Liver (tissue), 9 donors: ENCODE results near the gene PTMS. TPM values are rescaled to one million over a fixed set of nuclear protein-coding genes. Genes with fewer than 3 reads are reported as not detected.

Source experiments
- DNase-seq: peaks from one replicate; pipeline ENCODE4 v3.0.0-alpha.2; 2017; ENCODE audit warnings: low spot score
- H3K27ac ChIP-seq, 2 donors: one replicate each; pipeline ENCODE4 v1.7.0; 2013; ENCODE audit warnings: inconsistent platforms in 2 of 2, low read length in 2 of 2, control low read depth in 1 of 2, low read depth in 1 of 2, mild to moderate bottlenecking in 1 of 2
- H3K27me3 ChIP-seq, 4 donors: one replicate each; pipeline versions ENCODE4 v1.6.1 to v1.7.0; 2013; ENCODE audit warnings: low read length in 3 of 4, inconsistent platforms in 1 of 4, mild to moderate bottlenecking in 1 of 4, moderate library complexity in 1 of 4; ENCODE audit not compliant: control insufficient read depth in 4 of 4, insufficient read depth in 4 of 4
- H3K36me3 ChIP-seq, 4 donors: one replicate each; pipeline versions ENCODE4 v1.6.1 to v1.7.0; 2013; ENCODE audit warnings: low read length in 3 of 4, mild to moderate bottlenecking in 3 of 4, low read depth in 1 of 4, moderate library complexity in 1 of 4; ENCODE audit not compliant: control insufficient read depth in 4 of 4, insufficient read depth in 3 of 4
- H3K4me1 ChIP-seq, 4 donors: one replicate each; pipeline versions ENCODE4 v1.6.1 to v1.7.0; 2013; ENCODE audit warnings: low read length in 3 of 4, mild to moderate bottlenecking in 3 of 4, moderate library complexity in 1 of 4; ENCODE audit not compliant: control insufficient read depth in 4 of 4, insufficient read depth in 4 of 4
- H3K4me3 ChIP-seq, 3 donors: one replicate each; pipeline versions ENCODE4 v1.6.1 to v1.7.0; 2013; ENCODE audit warnings: low read length in 3 of 3, control low read depth in 1 of 3, low read depth in 1 of 3, mild to moderate bottlenecking in 1 of 3
- H3K9ac ChIP-seq, 2 donors: one replicate each; pipeline ENCODE4 v1.7.0; 2013; ENCODE audit warnings: low read length in 2 of 2, mild to moderate bottlenecking in 2 of 2, moderate library complexity in 2 of 2, control low read depth in 1 of 2, low read depth in 1 of 2
- H3K9me3 ChIP-seq, 4 donors: one replicate each; pipeline versions ENCODE4 v1.6.1 to v1.7.0; 2013; ENCODE audit warnings: low read length in 3 of 4; ENCODE audit not compliant: control insufficient read depth in 4 of 4
- ATF3 ChIP-seq: IDR thresholded peaks from 2 replicates; pipeline ENCODE4 v1.6.1; 2016; ENCODE audit warnings: antibody characterized with exemption
- CTCF ChIP-seq: fragments of 150-350 bp; IDR thresholded peaks from 2 replicates; pipeline ENCODE4 v1.5.1; 2017; ENCODE audit warnings: improper control_type of control experiment, low read depth, low read length; ENCODE audit not compliant: missing input control
- EGR1 ChIP-seq, 2 donors: IDR thresholded peaks; 2 replicates each; pipeline ENCODE4 v1.6.1; 2016 to 2018; ENCODE audit warnings: antibody characterized with exemption in 2 of 2, low read depth in 2 of 2
- FOXA2 ChIP-seq: IDR thresholded peaks from 2 replicates; pipeline ENCODE4 v1.6.1; 2016; ENCODE audit warnings: antibody characterized with exemption
- GABPA ChIP-seq, 2 donors: IDR thresholded peaks in 1 of 2; conservative IDR thresholded peaks in 1 of 2; 2 replicates each; pipeline ENCODE4 v1.6.1; 2016; ENCODE audit warnings: antibody characterized with exemption in 2 of 2, mild to moderate bottlenecking in 1 of 2, moderate library complexity in 1 of 2
- HNF4A ChIP-seq, 2 donors: conservative IDR thresholded peaks; 2 replicates each; pipeline ENCODE4 v1.6.1; 2016; ENCODE audit warnings: antibody characterized with exemption in 2 of 2, mild to moderate bottlenecking in 2 of 2
- HNF4G ChIP-seq: IDR thresholded peaks from 2 replicates; pipeline ENCODE4 v1.6.1; 2016; ENCODE audit warnings: antibody characterized with exemption
- JUND ChIP-seq, 2 donors: IDR thresholded peaks; 2 replicates each; pipeline ENCODE4 v1.6.1; 2016; ENCODE audit warnings: antibody characterized with exemption in 2 of 2
- MAX ChIP-seq: IDR thresholded peaks from 2 replicates; pipeline ENCODE4 v1.6.1; 2016; ENCODE audit warnings: antibody characterized with exemption
- RAD21 ChIP-seq, 2 donors: IDR thresholded peaks; 2 replicates each; pipeline ENCODE4 v1.6.1; 2016; ENCODE audit warnings: antibody characterized with exemption in 2 of 2, mild to moderate bottlenecking in 2 of 2
- RXRA ChIP-seq, 2 donors: IDR thresholded peaks; 2 replicates each; pipeline ENCODE4 v1.6.1; 2017 to 2018; ENCODE audit warnings: antibody characterized with exemption in 2 of 2, mild to moderate bottlenecking in 1 of 2
- SP1 ChIP-seq: IDR thresholded peaks from 2 replicates; pipeline ENCODE4 v1.6.1; 2018; ENCODE audit warnings: antibody characterized with exemption, mild to moderate bottlenecking
- TAF1 ChIP-seq: conservative IDR thresholded peaks from 2 replicates; pipeline ENCODE4 v1.6.1; 2016; ENCODE audit warnings: antibody characterized with exemption, mild to moderate bottlenecking
- YY1 ChIP-seq: IDR thresholded peaks from 2 replicates; pipeline ENCODE4 v1.6.1; 2016; ENCODE audit warnings: antibody characterized with exemption, mild to moderate bottlenecking
- ZBTB33 ChIP-seq: IDR thresholded peaks from 2 replicates; pipeline ENCODE4 v1.6.1; 2016; ENCODE audit warnings: antibody characterized with exemption
- WGBS: extraction: QIAGEN DNeasy Blood & Tissue Kit; methylation state at CpG from one replicate; pipeline ENCODE4 v1.1.7; 2013; 5-methylcytosine and 5-hydroxymethylcytosine counted together
- polyA plus RNA-seq, 2 donors: library from polyadenylated mRNA; stranded (reverse) in 1 of 2; unstranded in 1 of 2; fragments of 200-250 nt in 1 of 2; fragments of >200 nt in 1 of 2; fragmentation: Nextera tagmentation in 1 of 2; extraction: Ambion mirVana in 1 of 2; gene quantifications; one replicate each; pipeline versions ENCODE4 v1.2.1 to v1.2.3, GENCODE V29; 2013 to 2015
- total RNA-seq, 2 donors: library from RNA; depleted of rRNA; stranded (reverse); fragments of >200 nt; gene quantifications; one replicate each; pipeline ENCODE4 v1.2.3, GENCODE V29; 2014
- donor health status: healthy.
- donor health status: healthy.
- donor health status: healthy.
- donor health status: healthy.
- donor health status: healthy.

PTMS gene
- total and polyA plus RNA-seq, 4 donors: 26.3 to 261 (median 104) TPM

- no peak for DNase-seq
- no peaks in the 10 kb centered on the region for H3K27me3 ChIP-seq
- H3K36me3 ChIP-seq: peaks cover 7 to 44% (median 42%) of the 10 kb centered on the region in 4 donors
- H3K9me3 ChIP-seq: no peaks in the 10 kb centered on the region
- TF ChIP-seq FOXA2 (no peak), EGR1 (IDR thresholded peaks at IDR 0.05; ENCODE audit: low read depth in 2 of 2) (no peak), RXRA (IDR thresholded peaks at IDR 0.05) (no peak), TAF1 (no peak), GABPA (IDR thresholded peaks at IDR 0.05 in 1 of 2, conservative IDR thresholded peaks at IDR 0.05 in 1 of 2) (no peak), HNF4A (conservative IDR thresholded peaks at IDR 0.05) (no peak)
- H3K9ac ChIP-seq: no peak overlapping the region
- WGBS: 96% methylated on average over 18 of the region's 18 CpGs
- H3K4me1 ChIP-seq: peaks cover 2 to 8% (median 6%) of the 10 kb centered on the region in 4 donors
- no peak overlapping the region for H3K27ac ChIP-seq
- no peak overlapping the region for H3K4me3 ChIP-seq
These were observed 37.0 kb upstream of the PTMS start for GRCh38 chr12:6729186-6729585.

GRCh38 chr12:6730169-6730568 lies 36.0 kb upstream of the PTMS start:
- no peaks in the 10 kb centered on the region for H3K27me3 ChIP-seq
- peaks cover 7 to 49% (median 44%) of the 10 kb centered on the region in 4 donors for H3K36me3 ChIP-seq
- no peak overlapping the region for H3K27ac ChIP-seq
- H3K9ac ChIP-seq: no peak overlapping the region
- H3K9me3 ChIP-seq: no peaks in the 10 kb centered on the region
- H3K4me1 ChIP-seq: no peaks in the 10 kb centered on the region
- no peak for DNase-seq
- WGBS: 98% methylated on average over 8 of the region's 8 CpGs
- H3K4me3 ChIP-seq: no peak overlapping the region
- TF ChIP-seq FOXA2: no peak
- no peak for TF ChIP-seq RXRA (IDR thresholded peaks at IDR 0.05)
- TF ChIP-seq CTCF: no peak
- no peak for TF ChIP-seq MAX
- no peak for TF ChIP-seq JUND (IDR thresholded peaks at IDR 0.05)
- TF ChIP-seq HNF4G: no peak
- TF ChIP-seq GABPA (IDR thresholded peaks at IDR 0.05 in 1 of 2, conservative IDR thresholded peaks at IDR 0.05 in 1 of 2): no peak

- Histone ChIP-seq H3K9ac (no peak overlapping the region), H3K36me3 (peaks cover 5 to 29% (median 21%) of the 10 kb centered on the region in 4 donors), H3K27me3 (no peaks in the 10 kb centered on the region), H3K9me3 (no peaks in the 10 kb centered on the region), H3K4me3 (no peak overlapping the region), H3K27ac (no peak overlapping the region), H3K4me1 (peaks cover 0 to 4% (median 3%) of the 10 kb centered on the region in 4 donors)
- WGBS: 85% methylated on average over 10 of the region's 10 CpGs
- TF ChIP-seq TAF1: no peak
- TF ChIP-seq MAX: no peak
- TF ChIP-seq YY1: no peak
- TF ChIP-seq HNF4A (conservative IDR thresholded peaks at IDR 0.05): no peak
- no peak for TF ChIP-seq RXRA (IDR thresholded peaks at IDR 0.05)
- no peak for TF ChIP-seq SP1
- no peak for TF ChIP-seq EGR1 (IDR thresholded peaks at IDR 0.05; ENCODE audit: low read depth in 2 of 2)
- no peak for TF ChIP-seq ATF3
- TF ChIP-seq RAD21 (IDR thresholded peaks at IDR 0.05): no peak
- TF ChIP-seq ZBTB33: no peak
- no peak for DNase-seq
These were observed 31.4 kb upstream of the PTMS start for GRCh38 chr12:6734506-6735387.
